ENCODE measurements around the gene ANXA10. TPM values are rescaled to one million over a fixed set of nuclear protein-coding genes. Genes with fewer than 3 reads are reported as not detected.

ANXA10 gene
- total RNA-seq, 1 experiment from 2014 or later = not detected

- intact Hi-C loops (cut with micrococcal nuclease; ENCODE audit: unreplicated experiment) = no loop called here
- H3K27ac ChIP-seq (ENCODE audit: low read length) = no peak overlapping the region
- CTCF ChIA-PET = no interaction called here
- ATAC-seq = no peak
- in situ Hi-C loops (cut with HindIII; ENCODE audit: low pct_unique_long_range_greater_than_20kb, low sequenced_read_pairs) = no loop called here
- no TSS peak for BruUV-seq (replicated peaks)
- no peaks in the 10 kb centered on the region for H3K4me1 ChIP-seq (ENCODE audit: control insufficient read depth, insufficient read depth, low read length)
- no peak for TF ChIP-seq TCF7L2 (IDR thresholded peaks at IDR 0.05; ENCODE audit: low read depth, low read length)
- TF ChIP-seq POLR2AphosphoS5 (IDR thresholded peaks at IDR 0.05; ENCODE audit: low read depth, low read length) = no peak
- TF ChIP-seq CTCF (IDR thresholded peaks at IDR 0.05) = no peak
- no peak for TF ChIP-seq SIN3A (IDR thresholded peaks at IDR 0.05; ENCODE audit: borderline replicate concordance, insufficient read depth, low read depth, low read length)
- TF ChIP-seq REST (IDR thresholded peaks at IDR 0.05; ENCODE audit: insufficient read depth in 1 of 2, low read depth in 2 of 2, low read length in 1 of 2) = no peak
- DNase-seq (ENCODE audit: low read depth, low spot score) = no peak
- no peaks in the 10 kb centered on the region for H3K27me3 ChIP-seq (ENCODE audit: control insufficient read depth, insufficient read depth, low read length)
- H3K36me3 ChIP-seq (ENCODE audit: control insufficient read depth, insufficient read depth, low read length) = no peaks in the 10 kb centered on the region
- POLR2A ChIA-PET = no interaction called here
- H3K4me3 ChIP-seq (ENCODE audit: low read depth in 2 of 2, low read length in 2 of 2) = no peak overlapping the region
- H3K9me3 ChIP-seq (ENCODE audit: control insufficient read depth, insufficient read depth, low read depth, low read length) = no peaks in the 10 kb centered on the region
Measured at GRCh38 chr4:168174308-168174707, 82.0 kb downstream of the ANXA10 start.

- intact Hi-C loops (cut with micrococcal nuclease; ENCODE audit: unreplicated experiment) = no loop called here
- in situ Hi-C loops (cut with HindIII; ENCODE audit: low pct_unique_long_range_greater_than_20kb, low sequenced_read_pairs) = no loop called here
Measured at GRCh38 chr4:168177546-168178149, 85.3 kb downstream of the ANXA10 start.

More at GRCh38 chr4:168177546-168178149, 85.3 kb downstream of the ANXA10 start:
- Histone ChIP-seq H3K27ac (ENCODE audit: low read length) (no peak overlapping the region), H3K4me3 (ENCODE audit: low read depth in 2 of 2, low read length in 2 of 2) (no peak overlapping the region), H3K36me3 (ENCODE audit: control insufficient read depth, insufficient read depth, low read length) (no peaks in the 10 kb centered on the region), H3K4me1 (ENCODE audit: control insufficient read depth, insufficient read depth, low read length) (no peaks in the 10 kb centered on the region), H3K9me3 (ENCODE audit: control insufficient read depth, insufficient read depth, low read depth, low read length) (no peaks in the 10 kb centered on the region), H3K27me3 (ENCODE audit: control insufficient read depth, insufficient read depth, low read length) (no peaks in the 10 kb centered on the region)
- DNase-seq (ENCODE audit: low read depth, low spot score) (no peak), ATAC-seq (no peak)
- ChIA-PET POLR2A (no interaction called here), CTCF (no interaction called here)
- no TSS peak for BruUV-seq (replicated peaks)
- TF ChIP-seq POLR2AphosphoS5 (IDR thresholded peaks at IDR 0.05; ENCODE audit: low read depth, low read length) (no peak), REST (IDR thresholded peaks at IDR 0.05; ENCODE audit: insufficient read depth in 1 of 2, low read depth in 2 of 2, low read length in 1 of 2) (no peak), SIN3A (IDR thresholded peaks at IDR 0.05; ENCODE audit: borderline replicate concordance, insufficient read depth, low read depth, low read length) (no peak), CTCF (IDR thresholded peaks at IDR 0.05) (no peak), TCF7L2 (IDR thresholded peaks at IDR 0.05; ENCODE audit: low read depth, low read length) (no peak)
